Measurements from ENCODE around the gene BMP7.

Gene BMP7

DNA sequence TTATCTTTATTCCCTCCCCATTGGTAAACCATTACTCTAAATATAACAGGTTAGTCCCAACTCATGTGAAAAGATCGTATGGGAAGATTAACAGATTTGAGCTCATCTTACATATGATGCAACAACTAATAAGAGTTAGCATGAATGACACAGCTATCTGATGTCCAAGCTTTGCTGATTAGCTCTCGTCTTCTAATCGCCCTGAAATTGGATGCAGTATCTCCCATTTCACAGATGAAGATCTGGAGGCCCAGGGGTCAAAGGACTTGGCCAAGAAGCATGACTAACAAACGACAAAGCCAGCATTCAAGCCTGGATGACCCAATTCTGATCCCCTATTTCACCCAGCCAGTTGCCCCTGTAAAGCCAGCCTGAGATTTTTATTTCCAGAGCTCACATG is 8.4 kb upstream of the BMP7 start:
- H3K4me3 ChIP-seq (ENCODE audit: low read length), result no peak overlapping the region
- no peak for DNase-seq (ENCODE audit: low read depth)
- TF ChIP-seq, protein P1, sequence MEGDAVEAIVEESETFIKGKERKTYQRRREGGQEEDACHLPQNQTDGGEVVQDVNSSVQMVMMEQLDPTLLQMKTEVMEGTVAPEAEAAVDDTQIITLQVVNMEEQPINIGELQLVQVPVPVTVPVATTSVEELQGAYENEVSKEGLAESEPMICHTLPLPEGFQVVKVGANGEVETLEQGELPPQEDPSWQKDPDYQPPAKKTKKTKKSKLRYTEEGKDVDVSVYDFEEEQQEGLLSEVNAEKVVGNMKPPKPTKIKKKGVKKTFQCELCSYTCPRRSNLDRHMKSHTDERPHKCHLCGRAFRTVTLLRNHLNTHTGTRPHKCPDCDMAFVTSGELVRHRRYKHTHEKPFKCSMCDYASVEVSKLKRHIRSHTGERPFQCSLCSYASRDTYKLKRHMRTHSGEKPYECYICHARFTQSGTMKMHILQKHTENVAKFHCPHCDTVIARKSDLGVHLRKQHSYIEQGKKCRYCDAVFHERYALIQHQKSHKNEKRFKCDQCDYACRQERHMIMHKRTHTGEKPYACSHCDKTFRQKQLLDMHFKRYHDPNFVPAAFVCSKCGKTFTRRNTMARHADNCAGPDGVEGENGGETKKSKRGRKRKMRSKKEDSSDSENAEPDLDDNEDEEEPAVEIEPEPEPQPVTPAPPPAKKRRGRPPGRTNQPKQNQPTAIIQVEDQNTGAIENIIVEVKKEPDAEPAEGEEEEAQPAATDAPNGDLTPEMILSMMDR (conservative IDR thresholded peaks at IDR 0.05; ENCODE audit: low read depth, low read length), result no peak

- TF ChIP-seq, protein P1 (conservative IDR thresholded peaks at IDR 0.05; ENCODE audit: low read depth, low read length), result no peak
- H3K4me3 ChIP-seq (ENCODE audit: low read length), result no peak overlapping the region
- DNase-seq (ENCODE audit: low read depth), result no peak
Observed at GRCh38 chr20:57274299-57274698, 7.9 kb upstream of the BMP7 start.

GRCh38 chr20:57272883-57273535 is 6.6 kb upstream of the BMP7 start:
- DNase-seq (ENCODE audit: low read depth), result no peak
- no peak overlapping the region for H3K4me3 ChIP-seq (ENCODE audit: low read length)
- TF ChIP-seq, protein P1 (conservative IDR thresholded peaks at IDR 0.05; ENCODE audit: low read depth, low read length), result no peak

- TF ChIP-seq, protein P1 (conservative IDR thresholded peaks at IDR 0.05; ENCODE audit: low read depth, low read length), result no peak
- H3K4me3 ChIP-seq (ENCODE audit: low read length), result no peak overlapping the region
- no peak for DNase-seq (ENCODE audit: low read depth)
Observed at GRCh38 chr20:57270204-57270984, 4.0 kb upstream of the BMP7 start.

- TF ChIP-seq, protein P1 (conservative IDR thresholded peaks at IDR 0.05; ENCODE audit: low read depth, low read length), result no peak
- DNase-seq (ENCODE audit: low read depth), result no peak
Observed at GRCh38 chr20:57269148-57269984, 2.9 kb upstream of the BMP7 start.

DNA sequence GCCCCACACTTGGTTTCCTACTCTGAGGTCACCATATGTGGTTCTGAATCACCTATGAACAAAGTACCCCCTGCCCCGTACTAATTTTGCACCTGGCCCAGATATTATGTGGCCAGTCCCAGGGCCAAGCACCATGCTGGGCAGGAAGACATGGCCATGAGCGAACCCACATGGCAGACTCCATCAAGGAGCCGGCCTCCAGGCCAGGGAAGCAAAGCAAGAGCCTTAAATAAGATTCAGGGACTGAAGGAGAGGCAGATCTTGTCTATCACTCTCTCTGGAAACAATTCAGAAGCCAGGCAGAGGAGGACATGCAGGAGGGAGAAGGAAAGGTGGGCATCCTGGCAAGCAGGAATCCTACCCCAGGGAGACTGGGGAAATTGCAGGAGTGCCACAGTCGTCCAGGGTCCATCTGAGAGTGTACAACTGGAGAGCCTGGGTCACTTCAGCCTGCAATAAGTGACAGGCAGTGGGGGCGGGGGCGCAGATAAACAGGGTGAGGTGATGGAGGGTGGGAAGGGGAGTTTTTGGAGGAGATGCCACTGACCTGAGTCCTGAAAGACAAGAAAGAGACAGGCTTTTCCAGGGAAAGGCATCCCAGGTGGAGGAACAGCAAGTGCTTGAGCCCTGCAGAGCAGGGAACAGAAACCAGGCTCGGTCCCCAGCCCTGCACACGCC is 2.1 kb upstream of the BMP7 start:
- TF ChIP-seq, protein P1 (conservative IDR thresholded peaks at IDR 0.05; ENCODE audit: low read depth, low read length), result no peak
- no peak for DNase-seq (ENCODE audit: low read depth)
- no peak overlapping the region for H3K4me3 ChIP-seq (ENCODE audit: low read length)

More at GRCh38 chr20:57269148-57269984, 2.9 kb upstream of the BMP7 start:
- no peak overlapping the region for H3K4me3 ChIP-seq (ENCODE audit: low read length)

Measured in retinal pigment epithelial cell (primary cell).